Chondrocyte (in vitro differentiated cells): ENCODE results near the gene RTRAF. TPM values are rescaled to one million over a fixed set of nuclear protein-coding genes. Genes with fewer than 3 reads are reported as not detected.

Experiments
- DNase-seq: peaks from one replicate; pipeline ENCODE4 v3.0.0; 2021; ENCODE audit warnings: mixed read lengths, low spot score
- H3K27ac Mint-ChIP-seq: one replicate; pipeline ENCODE4 v1.8.0; 2021; ENCODE audit warnings: mild to moderate bottlenecking, moderate library complexity, mixed read lengths; ENCODE audit not compliant: unreplicated experiment
- H3K27me3 Mint-ChIP-seq: 2 replicates; pipeline ENCODE4 v1.8.0; 2021; ENCODE audit warnings: low read depth, mixed read lengths
- H3K36me3 Mint-ChIP-seq: 2 replicates; pipeline ENCODE4 v1.8.0; 2021; ENCODE audit warnings: low read depth, mixed read lengths
- H3K4me1 Mint-ChIP-seq: 2 replicates; pipeline ENCODE4 v1.8.0; 2021; ENCODE audit warnings: low read depth, mild to moderate bottlenecking, mixed read lengths
- H3K4me3 Mint-ChIP-seq: one replicate; pipeline ENCODE4 v1.8.0; 2021; ENCODE audit warnings: mild to moderate bottlenecking, moderate library complexity, mixed read lengths; ENCODE audit not compliant: unreplicated experiment
- H3K9me3 Mint-ChIP-seq: 2 replicates; pipeline ENCODE4 v1.8.0; 2021; ENCODE audit warnings: low read depth, mixed read lengths
- total RNA-seq: library from RNA; stranded (reverse); gene quantifications from 3 replicates; pipeline ENCODE4 v1.2.1, GENCODE V29; 2021
- TF ChIP-seq, protein P1 (sequence below): fragments of 200-600 bp; sonication (generic); IDR thresholded peaks from 2 replicates; pipeline ENCODE4 v1.5.0; 2021; ENCODE audit warnings: antibody characterized with exemption, mild to moderate bottlenecking, moderate library complexity

Gene RTRAF
- total RNA-seq, 1 donor from 2014 or later, result 169 TPM

DNA sequence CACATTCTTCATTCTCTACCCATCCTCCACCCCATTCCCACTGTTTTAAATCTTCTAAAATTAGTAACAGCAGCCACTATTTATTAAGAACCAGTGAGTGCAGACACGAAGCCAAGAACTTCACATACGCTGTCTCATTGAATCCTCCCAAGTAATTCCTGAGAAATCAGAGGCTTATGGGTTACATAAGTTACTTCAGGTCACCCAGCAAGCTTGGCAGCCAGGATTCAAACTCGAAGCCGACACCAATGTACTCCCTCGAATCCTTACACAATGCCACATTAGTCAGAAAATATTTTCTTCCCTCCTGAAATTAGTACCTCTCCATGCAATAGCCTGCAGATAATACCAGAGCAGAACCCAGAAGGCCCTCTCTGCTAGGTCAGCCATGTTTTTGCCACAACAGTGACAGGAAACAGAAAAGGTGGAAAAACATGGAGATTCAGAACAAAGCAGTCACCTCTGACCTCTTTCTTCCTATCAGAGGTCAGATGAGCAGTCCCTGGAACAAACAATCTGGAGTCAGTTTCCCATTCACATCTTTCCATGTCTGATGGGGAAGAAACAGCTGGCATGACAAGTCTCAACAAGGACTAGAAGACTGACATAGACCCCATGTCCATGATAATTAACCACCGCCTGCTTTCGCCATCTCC lies 63.1 kb downstream of the RTRAF start:
- Mint-ChIP-seq H3K27me3 (no peaks in the 10 kb centered on the region), H3K27ac (peak overlapping the region; percentile 91), H3K4me1 (peaks cover 79% of the 10 kb centered on the region), H3K9me3 (no peaks in the 10 kb centered on the region), H3K4me3 (peak overlapping the region; percentile 37), H3K36me3 (peaks cover 8% of the 10 kb centered on the region)
- TF ChIP-seq, protein P1, sequence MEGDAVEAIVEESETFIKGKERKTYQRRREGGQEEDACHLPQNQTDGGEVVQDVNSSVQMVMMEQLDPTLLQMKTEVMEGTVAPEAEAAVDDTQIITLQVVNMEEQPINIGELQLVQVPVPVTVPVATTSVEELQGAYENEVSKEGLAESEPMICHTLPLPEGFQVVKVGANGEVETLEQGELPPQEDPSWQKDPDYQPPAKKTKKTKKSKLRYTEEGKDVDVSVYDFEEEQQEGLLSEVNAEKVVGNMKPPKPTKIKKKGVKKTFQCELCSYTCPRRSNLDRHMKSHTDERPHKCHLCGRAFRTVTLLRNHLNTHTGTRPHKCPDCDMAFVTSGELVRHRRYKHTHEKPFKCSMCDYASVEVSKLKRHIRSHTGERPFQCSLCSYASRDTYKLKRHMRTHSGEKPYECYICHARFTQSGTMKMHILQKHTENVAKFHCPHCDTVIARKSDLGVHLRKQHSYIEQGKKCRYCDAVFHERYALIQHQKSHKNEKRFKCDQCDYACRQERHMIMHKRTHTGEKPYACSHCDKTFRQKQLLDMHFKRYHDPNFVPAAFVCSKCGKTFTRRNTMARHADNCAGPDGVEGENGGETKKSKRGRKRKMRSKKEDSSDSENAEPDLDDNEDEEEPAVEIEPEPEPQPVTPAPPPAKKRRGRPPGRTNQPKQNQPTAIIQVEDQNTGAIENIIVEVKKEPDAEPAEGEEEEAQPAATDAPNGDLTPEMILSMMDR, result no peak
- DNase-seq, result no peak

DNA sequence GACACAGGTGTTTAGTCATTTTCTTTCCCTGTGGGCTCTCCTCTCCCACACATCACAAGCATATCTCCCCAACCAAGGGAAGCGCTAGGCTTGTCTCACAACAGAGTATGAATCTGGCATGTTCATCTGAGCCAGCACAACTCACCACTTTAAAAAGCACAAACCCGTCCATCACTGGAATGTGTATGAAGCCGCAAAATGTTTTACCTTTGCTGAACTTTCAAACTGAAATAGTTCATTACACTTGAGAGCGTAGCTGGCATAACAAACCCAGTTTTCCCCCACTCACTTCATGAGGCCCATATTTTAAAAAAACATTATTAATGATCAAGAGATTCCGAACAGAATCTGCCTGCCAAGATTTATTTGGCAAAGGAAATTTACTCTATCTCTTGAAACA lies 63.7 kb downstream of the RTRAF start:
- Mint-ChIP-seq H3K27ac (peak overlapping the region; percentile 91), H3K4me1 (peaks cover 75% of the 10 kb centered on the region), H3K9me3 (no peaks in the 10 kb centered on the region), H3K27me3 (no peaks in the 10 kb centered on the region), H3K36me3 (peaks cover 7% of the 10 kb centered on the region), H3K4me3 (no peak overlapping the region)
- TF ChIP-seq, protein P1, result no peak
- DNase-seq, result no peak

DNA sequence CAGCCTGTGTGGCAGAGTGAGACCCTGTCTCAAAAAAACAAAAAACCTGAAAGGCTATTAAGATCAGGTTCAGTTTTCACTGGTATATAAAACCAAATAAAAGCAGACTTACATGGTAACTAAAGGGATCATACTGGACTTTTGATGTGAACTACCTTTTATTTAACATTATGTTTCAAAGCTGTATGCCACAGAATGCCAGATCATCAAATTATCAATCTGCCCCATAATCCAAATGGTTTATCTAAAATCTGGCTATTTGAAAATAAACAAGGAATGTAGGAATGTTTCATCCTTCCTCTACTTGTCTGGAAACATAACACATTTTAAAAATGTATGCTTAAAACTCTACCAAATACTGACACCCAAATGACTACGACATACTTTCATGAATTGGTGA lies 65.3 kb downstream of the RTRAF start:
- Mint-ChIP-seq H3K27me3 (no peaks in the 10 kb centered on the region), H3K27ac (no peak overlapping the region), H3K4me1 (peaks cover 66% of the 10 kb centered on the region), H3K36me3 (peaks cover 11% of the 10 kb centered on the region), H3K9me3 (no peaks in the 10 kb centered on the region), H3K4me3 (no peak overlapping the region)
- DNase-seq, result no peak
- TF ChIP-seq, protein P1, result no peak

DNA sequence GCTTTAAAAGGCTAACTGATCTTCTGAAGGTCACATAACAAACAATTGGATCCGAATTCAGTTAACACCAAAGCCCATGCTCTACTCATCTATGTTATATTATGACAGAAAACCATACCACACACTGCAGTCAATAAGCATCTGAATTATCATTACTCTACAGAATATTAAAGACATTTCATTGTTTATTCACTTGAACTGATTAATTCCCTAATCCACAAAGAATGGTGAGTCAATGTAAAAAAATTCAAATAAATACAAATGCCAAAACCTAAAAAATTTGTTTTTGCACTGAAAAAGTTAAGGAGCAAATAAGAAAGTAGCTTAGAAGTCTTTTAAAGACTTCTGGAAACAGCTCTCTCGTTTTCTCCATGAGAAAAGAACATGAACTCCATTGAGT lies 65.8 kb downstream of the RTRAF start:
- no peak overlapping the region for H3K4me3 Mint-ChIP-seq
- H3K27ac Mint-ChIP-seq, result no peak overlapping the region
- peaks cover 65% of the 10 kb centered on the region for H3K4me1 Mint-ChIP-seq
- no peaks in the 10 kb centered on the region for H3K9me3 Mint-ChIP-seq
- DNase-seq, result no peak
- TF ChIP-seq, protein P1, result no peak
- no peaks in the 10 kb centered on the region for H3K27me3 Mint-ChIP-seq
- peaks cover 11% of the 10 kb centered on the region for H3K36me3 Mint-ChIP-seq

DNA sequence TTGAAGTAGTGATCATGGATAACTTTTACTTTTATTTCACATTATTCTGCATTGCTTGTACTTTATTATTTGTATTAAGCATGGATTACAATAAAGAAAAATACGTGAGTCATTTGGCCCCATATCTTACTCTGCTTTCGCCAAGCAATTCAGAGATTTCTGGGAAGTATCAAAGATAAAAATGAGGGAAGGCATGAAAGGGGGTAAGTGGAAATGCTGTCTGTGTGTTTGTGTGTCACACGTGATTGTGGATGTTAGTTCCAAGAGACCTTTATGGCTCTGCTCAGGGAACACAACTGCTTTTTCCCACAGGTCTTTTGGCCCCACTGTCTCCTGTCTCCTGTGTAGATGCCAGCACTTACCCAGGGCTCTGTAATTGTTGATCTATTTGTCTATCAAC lies 69.0 kb downstream of the RTRAF start:
- Mint-ChIP-seq H3K27ac (no peak overlapping the region), H3K9me3 (no peaks in the 10 kb centered on the region), H3K4me1 (peaks cover 51% of the 10 kb centered on the region), H3K36me3 (peaks cover 10% of the 10 kb centered on the region), H3K27me3 (no peaks in the 10 kb centered on the region), H3K4me3 (no peak overlapping the region)
- TF ChIP-seq, protein P1, result no peak
- DNase-seq, result no peak
